C4-2B (cell line): ENCODE measurements around the gene WTIP.

ENCODE experiments used
- CTCF ChIP-seq: fragments of 450-650 bp; conservative IDR thresholded peaks from 2 replicates; pipeline ENCODE4 v1.5.1; 2017; ENCODE audit warnings: mild to moderate bottlenecking
- ZFX ChIP-seq: fragments of 450-650 bp; IDR thresholded peaks from 2 replicates; pipeline ENCODE4 v1.6.1; 2017

GRCh38 chr19:34487651-34488051 is 6.1 kb downstream of the WTIP start:
- no peak for TF ChIP-seq CTCF
- no peak for TF ChIP-seq ZFX
